Measurements from ENCODE around the gene RER1.

- no peak for TF ChIP-seq POLR2A (IDR thresholded peaks at IDR 0.05)
- no peak for TF ChIP-seq CTCF (IDR thresholded peaks at IDR 0.05)
- no peak for TF ChIP-seq EP300 (IDR thresholded peaks at IDR 0.05)
- no peak for TF ChIP-seq POLR2AphosphoS5 (IDR thresholded peaks at IDR 0.05)
Observed at GRCh38 chr1:2396476-2396875, 4.8 kb downstream of the RER1 start.
